Chondrocyte (in vitro differentiated cells): Measurements from ENCODE around the gene NIPSNAP3A. TPM values are rescaled to one million over a fixed set of nuclear protein-coding genes. Genes with fewer than 3 reads are reported as not detected.

Experiments
- DNase-seq: peaks from one replicate; pipeline ENCODE4 v3.0.0; 2021; ENCODE audit warnings: mixed read lengths, low spot score
- H3K27ac Mint-ChIP-seq: one replicate; pipeline ENCODE4 v1.8.0; 2021; ENCODE audit warnings: mild to moderate bottlenecking, moderate library complexity, mixed read lengths; ENCODE audit not compliant: unreplicated experiment
- H3K27me3 Mint-ChIP-seq: 2 replicates; pipeline ENCODE4 v1.8.0; 2021; ENCODE audit warnings: low read depth, mixed read lengths
- H3K36me3 Mint-ChIP-seq: 2 replicates; pipeline ENCODE4 v1.8.0; 2021; ENCODE audit warnings: low read depth, mixed read lengths
- H3K4me1 Mint-ChIP-seq: 2 replicates; pipeline ENCODE4 v1.8.0; 2021; ENCODE audit warnings: low read depth, mild to moderate bottlenecking, mixed read lengths
- H3K4me3 Mint-ChIP-seq: one replicate; pipeline ENCODE4 v1.8.0; 2021; ENCODE audit warnings: mild to moderate bottlenecking, moderate library complexity, mixed read lengths; ENCODE audit not compliant: unreplicated experiment
- H3K9me3 Mint-ChIP-seq: 2 replicates; pipeline ENCODE4 v1.8.0; 2021; ENCODE audit warnings: low read depth, mixed read lengths
- CTCF ChIP-seq: fragments of 200-600 bp; sonication (generic); IDR thresholded peaks from 2 replicates; pipeline ENCODE4 v1.5.0; 2021; ENCODE audit warnings: antibody characterized with exemption, mild to moderate bottlenecking, moderate library complexity
- total RNA-seq: library from RNA; stranded (reverse); gene quantifications from 3 replicates; pipeline ENCODE4 v1.2.1, GENCODE V29; 2021

NIPSNAP3A gene
- total RNA-seq, 1 donor from 2014 or later: 33.9 TPM

GRCh38 chr9:104774132-104774531 is 26.6 kb downstream of the NIPSNAP3A start:
- no peak for DNase-seq
- Mint-ChIP-seq H3K4me3 (no peak overlapping the region), H3K36me3 (peaks cover 2% of the 10 kb centered on the region), H3K9me3 (no peaks in the 10 kb centered on the region), H3K4me1 (peaks cover 16% of the 10 kb centered on the region), H3K27me3 (no peaks in the 10 kb centered on the region), H3K27ac (no peak overlapping the region)
- no peak for TF ChIP-seq CTCF

- Mint-ChIP-seq H3K27ac (no peak overlapping the region), H3K27me3 (no peaks in the 10 kb centered on the region), H3K4me1 (peaks cover 12% of the 10 kb centered on the region), H3K36me3 (peaks cover 2% of the 10 kb centered on the region), H3K9me3 (no peaks in the 10 kb centered on the region), H3K4me3 (no peak overlapping the region)
- TF ChIP-seq CTCF: no peak
- DNase-seq: no peak
Observed at GRCh38 chr9:104774831-104775573, 27.5 kb downstream of the NIPSNAP3A start.

- peaks cover 2% of the 10 kb centered on the region for H3K36me3 Mint-ChIP-seq
- DNase-seq: no peak
- H3K4me1 Mint-ChIP-seq: peaks cover 10% of the 10 kb centered on the region
- no peaks in the 10 kb centered on the region for H3K27me3 Mint-ChIP-seq
- TF ChIP-seq CTCF: no peak
- no peaks in the 10 kb centered on the region for H3K9me3 Mint-ChIP-seq
- H3K27ac Mint-ChIP-seq: no peak overlapping the region
- no peak overlapping the region for H3K4me3 Mint-ChIP-seq
Observed at GRCh38 chr9:104775574-104775936, 28.1 kb downstream of the NIPSNAP3A start.

- no peak for TF ChIP-seq CTCF
- DNase-seq: no peak
- H3K4me3 Mint-ChIP-seq: no peak overlapping the region
- peaks cover 10% of the 10 kb centered on the region for H3K4me1 Mint-ChIP-seq
- H3K27me3 Mint-ChIP-seq: no peaks in the 10 kb centered on the region
- H3K36me3 Mint-ChIP-seq: peaks cover 2% of the 10 kb centered on the region
- H3K9me3 Mint-ChIP-seq: no peaks in the 10 kb centered on the region
- H3K27ac Mint-ChIP-seq: no peak overlapping the region
Observed at GRCh38 chr9:104775976-104776375, 28.5 kb downstream of the NIPSNAP3A start.

GRCh38 chr9:104776797-104777196 is 29.3 kb downstream of the NIPSNAP3A start:
- TF ChIP-seq CTCF: no peak
- DNase-seq: no peak
- Mint-ChIP-seq H3K9me3 (no peaks in the 10 kb centered on the region), H3K27ac (no peak overlapping the region), H3K36me3 (peaks cover 2% of the 10 kb centered on the region), H3K27me3 (no peaks in the 10 kb centered on the region), H3K4me3 (no peak overlapping the region), H3K4me1 (peaks cover 10% of the 10 kb centered on the region)
